ENCODE results near the gene CNIH2. TPM values are rescaled to one million over a fixed set of nuclear protein-coding genes. Genes with fewer than 3 reads are reported as not detected.

Gene CNIH2
- total and polyA plus RNA-seq, 3 donors from 2014 or later, result 4.0 to 17.3 (median 7.4) TPM

GRCh38 chr11:66329165-66329673 lies 51.2 kb downstream of the CNIH2 start:
- intact Hi-C loops (cut with DNase I; ENCODE audit: low total_unique reads), result no loop called here
- peaks cover 22% of the 10 kb centered on the region for H3K4me1 ChIP-seq
- H3K27ac ChIP-seq, result no peak overlapping the region
- H3K4me3 ChIP-seq, result no peak overlapping the region
- TF ChIP-seq POLR2A (IDR thresholded peaks at IDR 0.05) (no peak), CTCF (IDR thresholded peaks at IDR 0.05) (no peak)
- 83 to 93% methylated on average over 3 of the region's 3 CpGs for WGBS, 2 donors
- no peaks in the 10 kb centered on the region for H3K9me3 ChIP-seq
- DNase-seq, result no peak
- no peaks in the 10 kb centered on the region for H3K27me3 ChIP-seq
- H3K36me3 ChIP-seq (ENCODE audit: low read depth, missing control alignments), result no peaks in the 10 kb centered on the region

- TF ChIP-seq POLR2A (IDR thresholded peaks at IDR 0.05), result no peak
- no peak for TF ChIP-seq CTCF (IDR thresholded peaks at IDR 0.05)
- H3K36me3 ChIP-seq (ENCODE audit: low read depth, missing control alignments), result no peaks in the 10 kb centered on the region
- 73 to 74% methylated on average over 9 to 10 of the region's 10 CpGs for WGBS, 2 donors
- H3K27ac ChIP-seq, result no peak overlapping the region
- H3K4me1 ChIP-seq, result peaks cover 29% of the 10 kb centered on the region
- no peaks in the 10 kb centered on the region for H3K27me3 ChIP-seq
- H3K4me3 ChIP-seq, result no peak overlapping the region
- intact Hi-C loops (cut with DNase I; ENCODE audit: low total_unique reads), result no loop called here
- DNase-seq, result no peak
- no peaks in the 10 kb centered on the region for H3K9me3 ChIP-seq
Measured at GRCh38 chr11:66330931-66331330, 53.0 kb downstream of the CNIH2 start.

GRCh38 chr11:66331542-66332370 lies 53.8 kb downstream of the CNIH2 start:
- intact Hi-C loops (cut with DNase I; ENCODE audit: low total_unique reads), result no loop called here
- peaks cover 28% of the 10 kb centered on the region for H3K4me1 ChIP-seq
- H3K4me3 ChIP-seq, result no peak overlapping the region
- H3K9me3 ChIP-seq, result no peaks in the 10 kb centered on the region
- WGBS, 2 donors, result 91 to 92% methylated on average over 10 to 12 of the region's 12 CpGs
- no peaks in the 10 kb centered on the region for H3K36me3 ChIP-seq (ENCODE audit: low read depth, missing control alignments)
- no peaks in the 10 kb centered on the region for H3K27me3 ChIP-seq
- TF ChIP-seq CTCF (IDR thresholded peaks at IDR 0.05) (no peak), POLR2A (IDR thresholded peaks at IDR 0.05) (no peak)
- DNase-seq, result no peak
- H3K27ac ChIP-seq, result no peak overlapping the region

GRCh38 chr11:66332371-66333219 lies 54.6 kb downstream of the CNIH2 start:
- Histone ChIP-seq H3K4me1 (peaks cover 26% of the 10 kb centered on the region), H3K36me3 (ENCODE audit: low read depth, missing control alignments) (no peaks in the 10 kb centered on the region), H3K4me3 (no peak overlapping the region), H3K9me3 (no peaks in the 10 kb centered on the region), H3K27ac (no peak overlapping the region), H3K27me3 (no peaks in the 10 kb centered on the region)
- no peak for TF ChIP-seq CTCF (IDR thresholded peaks at IDR 0.05)
- no peak for TF ChIP-seq POLR2A (IDR thresholded peaks at IDR 0.05)
- DNase-seq, result no peak
- 78 to 83% methylated on average over 15 to 18 of the region's 18 CpGs for WGBS, 2 donors
- intact Hi-C loops (cut with DNase I; ENCODE audit: low total_unique reads), result no loop called here
